LNCAP (cell line): Measurements from ENCODE around the gene PPIL6.

ENCODE experiments used
- CTCF ChIP-seq: fragments of 450-650 bp; IDR thresholded peaks from 2 replicates; pipeline ENCODE4 v1.5.1; 2017; ENCODE audit warnings: mild to moderate bottlenecking

Gene PPIL6

GRCh38 chr6:109440331-109441068 lies at the start of gene PPIL6, which contains the start of gene SMPD2:
Gene PPIL6, minus strand, starts transcription at chr6:109440628. Its CDS starts 38 bp downstream, at chr6:109440590.
Gene SMPD2, plus strand, starts transcription at chr6:109440724. Its CDS starts 398 bp downstream, at chr6:109441122.
- no peak for TF ChIP-seq CTCF

GRCh38 chr6:109488001-109488400 lies 47.6 kb upstream of the PPIL6 start:
- TF ChIP-seq CTCF: no peak

GRCh38 chr6:109486068-109486467 lies 45.6 kb upstream of the PPIL6 start:
- no peak for TF ChIP-seq CTCF

GRCh38 chr6:109485266-109485935 lies 45.0 kb upstream of the PPIL6 start:
- TF ChIP-seq CTCF: no peak

GRCh38 chr6:109484122-109484521 lies 43.7 kb upstream of the PPIL6 start:
- no peak for TF ChIP-seq CTCF

GRCh38 chr6:109483735-109484057 lies 43.3 kb upstream of the PPIL6 start:
- no peak for TF ChIP-seq CTCF

GRCh38 chr6:109482905-109483734 lies 42.7 kb upstream of the PPIL6 start, which contains the start of gene ZBTB24:
Gene ZBTB24, minus strand, starts transcription at chr6:109483219. Its CDS starts 1,193 bp downstream, at chr6:109482026.
- TF ChIP-seq CTCF: no peak
